ENCODE data around the gene SP8.
"Not testable (repeated sequence)": the region's sequence is repeated elsewhere in the genome, so short reads cannot be mapped to it uniquely, and the experiment has no call there.

SP8 gene

DNA sequence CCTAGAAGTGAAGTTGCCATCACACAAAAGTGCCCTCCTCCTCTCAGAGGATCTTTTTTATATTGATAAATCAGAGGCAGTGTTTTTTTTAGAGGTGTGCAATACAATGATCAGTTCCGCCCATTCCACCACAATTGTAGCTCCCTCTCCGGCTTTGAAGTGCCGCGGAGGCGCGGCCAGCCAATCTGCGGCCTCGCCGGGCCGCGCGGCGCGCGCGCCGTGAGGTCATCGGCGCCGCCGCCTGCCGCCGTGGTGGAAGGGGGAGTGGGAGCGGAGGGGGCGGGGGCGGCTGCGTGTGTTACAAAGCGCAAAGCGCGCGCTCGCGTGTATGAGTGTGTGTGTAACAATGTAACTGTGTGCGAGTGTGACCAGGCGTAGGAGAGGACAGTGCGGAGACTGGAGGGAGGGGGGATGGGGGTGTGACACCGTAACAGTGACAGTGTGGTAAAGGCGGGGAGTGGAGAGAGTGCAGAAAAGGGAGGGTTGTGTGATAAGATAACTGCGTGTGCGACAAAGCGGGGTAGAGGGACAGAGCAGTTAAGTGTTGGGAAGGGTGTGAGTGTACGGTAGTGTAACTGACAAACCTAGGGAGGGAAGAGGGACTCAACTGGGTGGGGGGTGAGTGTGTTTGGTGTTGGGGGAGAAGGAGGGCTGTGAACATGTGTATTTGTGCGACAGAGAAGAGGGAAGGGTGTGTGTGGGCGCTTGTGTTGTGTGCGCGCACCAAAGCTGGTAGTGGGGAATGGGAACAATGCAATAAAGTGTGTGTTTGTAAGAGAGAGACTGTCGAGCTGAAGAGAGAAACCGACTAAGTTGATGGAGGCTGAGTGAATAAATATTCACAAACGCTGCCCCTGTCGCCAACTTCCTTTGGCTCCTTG is at the start of gene SP8:
SP8 (minus strand) TSS at position 108 of the 881 bp plus-strand sequence; CDS start at position 20, 88 bp downstream.
- DNase-seq (ENCODE audit: low read depth): no peak

DNA sequence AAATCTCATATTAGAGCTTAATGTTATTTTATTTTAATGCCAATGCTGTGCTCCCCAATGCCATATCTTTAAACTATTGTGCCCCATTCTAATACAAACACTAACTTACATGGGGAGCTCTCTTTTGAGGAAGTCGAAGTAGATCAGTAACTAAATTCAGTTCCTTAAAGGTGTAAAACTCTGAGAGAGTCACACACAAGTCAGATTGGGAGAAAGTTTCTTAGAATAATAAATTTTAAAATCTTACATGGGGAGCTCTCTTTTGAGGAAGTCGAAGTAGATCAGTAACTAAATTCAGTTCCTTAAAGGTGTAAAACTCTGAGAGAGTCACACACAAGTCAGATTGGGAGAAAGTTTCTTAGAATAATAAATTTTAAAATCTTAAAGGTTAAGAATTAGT is 49.7 kb upstream of the SP8 start:
- not testable (repeated sequence) for DNase-seq (ENCODE audit: low read depth)

DNA sequence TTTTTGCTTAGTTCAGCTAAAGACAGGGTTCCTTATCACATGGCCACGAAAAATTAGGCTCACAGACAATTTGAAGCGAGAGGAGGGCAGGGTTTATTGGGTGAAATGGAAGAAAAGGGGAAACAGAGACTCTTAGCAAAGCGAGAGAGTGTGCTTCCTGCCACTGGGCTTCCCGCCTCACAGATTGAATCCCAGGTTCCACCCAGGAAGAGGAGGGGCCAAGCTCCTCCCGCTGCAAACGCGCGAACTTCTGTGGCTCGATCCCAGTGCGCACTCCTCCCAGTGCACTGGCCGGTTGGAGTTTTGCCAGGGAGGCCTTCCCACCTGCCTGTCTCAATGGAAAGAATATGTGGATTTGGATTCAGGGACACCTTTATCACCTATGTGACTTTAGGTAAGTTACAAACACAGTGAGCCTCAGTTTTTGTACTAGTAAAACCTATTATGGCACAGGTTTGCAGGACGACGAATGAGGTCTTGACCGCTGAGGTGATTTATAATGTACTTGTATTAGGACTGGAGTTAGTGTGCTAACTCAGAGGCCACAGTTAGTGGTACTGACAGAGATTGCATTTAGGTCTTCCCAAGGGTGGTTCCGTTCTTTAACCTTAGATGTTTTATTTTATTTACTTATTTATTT is 48.5 kb upstream of the SP8 start:
- no peak for DNase-seq (ENCODE audit: low read depth)

GRCh38 chr7:20834656-20835055 is 48.0 kb upstream of the SP8 start:
- DNase-seq (ENCODE audit: low read depth): no peak

DNA sequence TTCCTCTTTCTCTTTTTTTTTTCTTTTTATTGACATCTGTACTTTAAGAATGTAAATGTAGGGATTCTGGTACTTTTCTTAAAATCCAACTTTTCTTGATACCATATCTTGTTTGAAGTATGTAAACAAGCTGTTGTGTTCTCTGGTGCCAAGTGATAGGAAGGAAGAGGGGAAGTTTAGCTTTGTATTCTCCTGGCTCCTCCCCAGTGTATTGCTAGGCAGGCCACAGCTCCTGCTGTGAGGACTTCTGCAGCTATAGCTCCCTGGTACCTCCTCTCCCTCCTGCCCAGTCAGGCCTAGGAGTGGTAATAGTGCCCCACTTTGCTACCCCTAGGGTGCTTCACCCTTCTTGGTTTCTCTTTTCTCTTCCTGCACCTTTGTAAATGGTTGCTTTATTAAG is 45.3 kb upstream of the SP8 start:
- DNase-seq (ENCODE audit: low read depth): no peak

GRCh38 chr7:20831451-20831850 is 44.8 kb upstream of the SP8 start:
- no peak for DNase-seq (ENCODE audit: low read depth)

DNA sequence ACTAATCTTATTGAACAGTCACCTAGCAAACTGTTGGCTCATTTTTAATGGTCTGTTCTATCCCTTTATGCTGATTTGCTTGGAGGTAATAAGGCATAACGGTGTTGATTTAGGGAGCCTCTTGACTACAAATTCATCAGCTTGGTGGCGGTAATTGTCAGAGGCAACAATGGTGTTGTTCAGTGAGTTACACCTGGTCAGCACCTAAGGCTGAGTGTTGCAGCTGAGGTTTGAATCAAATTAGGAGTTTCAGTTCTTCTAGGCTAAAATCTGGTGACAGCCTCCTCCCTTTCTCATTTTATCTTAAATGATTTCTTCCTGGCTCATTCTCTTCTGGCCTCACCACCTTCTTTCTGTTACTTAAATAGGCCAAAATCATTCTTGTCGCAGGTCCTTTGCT is 42.3 kb upstream of the SP8 start:
- no peak for DNase-seq (ENCODE audit: low read depth)

DNA sequence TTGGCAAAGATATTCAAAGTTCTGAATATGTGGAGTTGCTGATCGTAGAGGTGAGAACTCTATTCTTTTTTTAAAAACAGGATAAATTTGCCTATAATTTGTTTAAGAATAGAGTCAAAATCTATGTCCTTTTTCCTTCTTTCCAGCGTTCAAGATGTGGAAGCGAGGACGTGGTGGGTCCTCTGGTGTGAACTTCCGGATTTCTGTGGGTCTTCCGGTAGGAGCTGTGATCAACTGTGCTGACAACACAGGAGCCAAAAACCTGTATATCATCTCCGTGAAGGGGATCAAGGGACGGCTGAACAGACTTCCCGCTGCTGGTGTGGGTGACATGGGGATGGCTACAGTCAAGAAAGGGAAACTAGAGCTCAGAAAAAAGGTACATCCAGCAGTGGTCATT is 40.5 kb upstream of the SP8 start:
- no peak for DNase-seq (ENCODE audit: low read depth)

- DNase-seq (ENCODE audit: low read depth): no peak
Observed at GRCh38 chr7:20826243-20826642, 39.6 kb upstream of the SP8 start.

GRCh38 chr7:20825555-20825954 is 38.9 kb upstream of the SP8 start:
- no peak for DNase-seq (ENCODE audit: low read depth)

DNA sequence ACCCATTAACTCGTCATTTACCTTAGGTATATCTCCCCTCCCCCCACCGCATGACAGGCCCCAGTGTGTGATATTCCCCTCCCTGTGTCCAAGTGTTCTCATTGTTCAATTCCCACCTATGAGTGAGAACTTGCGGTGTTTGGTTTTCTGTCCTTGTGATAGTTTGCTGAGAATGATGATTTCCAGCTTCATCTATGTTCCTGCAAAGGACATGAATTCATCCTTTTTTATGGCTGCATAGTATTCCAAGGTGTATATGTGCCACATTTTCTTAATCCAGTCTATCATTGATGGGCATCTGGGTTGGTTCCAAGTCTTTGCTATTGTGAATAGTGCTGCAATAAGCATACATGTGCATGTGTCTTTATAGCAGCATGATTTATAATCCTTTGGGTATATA is 34.7 kb upstream of the SP8 start:
- DNase-seq (ENCODE audit: low read depth): not testable (repeated sequence)

GRCh38 chr7:20816372-20816959 is 29.8 kb upstream of the SP8 start:
- no peak for DNase-seq (ENCODE audit: low read depth)

DNA sequence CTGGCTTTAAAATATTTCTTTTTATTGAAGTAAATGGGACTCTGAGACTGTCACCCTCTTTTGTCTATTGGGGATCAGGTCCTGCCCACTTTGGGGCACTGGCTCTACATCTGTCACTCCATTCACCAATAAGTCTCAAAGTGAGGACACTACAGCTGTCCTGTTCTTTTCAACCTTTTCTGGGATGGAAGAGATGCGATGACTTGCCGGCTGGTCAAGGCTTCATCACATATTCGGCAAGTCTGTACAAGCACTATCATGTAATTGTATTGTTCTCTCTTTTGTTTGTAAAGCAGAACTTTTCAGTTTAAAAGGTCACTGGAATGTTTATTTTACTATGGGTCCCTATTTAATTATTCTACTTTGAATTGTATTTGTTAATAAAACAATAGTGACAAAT is 17.7 kb upstream of the SP8 start:
- no peak for DNase-seq (ENCODE audit: low read depth)

GRCh38 chr7:20799566-20800366 is 13.1 kb upstream of the SP8 start:
- no peak for DNase-seq (ENCODE audit: low read depth)

- no peak for DNase-seq (ENCODE audit: low read depth)
Observed at GRCh38 chr7:20798694-20799121, 12.0 kb upstream of the SP8 start.

DNA sequence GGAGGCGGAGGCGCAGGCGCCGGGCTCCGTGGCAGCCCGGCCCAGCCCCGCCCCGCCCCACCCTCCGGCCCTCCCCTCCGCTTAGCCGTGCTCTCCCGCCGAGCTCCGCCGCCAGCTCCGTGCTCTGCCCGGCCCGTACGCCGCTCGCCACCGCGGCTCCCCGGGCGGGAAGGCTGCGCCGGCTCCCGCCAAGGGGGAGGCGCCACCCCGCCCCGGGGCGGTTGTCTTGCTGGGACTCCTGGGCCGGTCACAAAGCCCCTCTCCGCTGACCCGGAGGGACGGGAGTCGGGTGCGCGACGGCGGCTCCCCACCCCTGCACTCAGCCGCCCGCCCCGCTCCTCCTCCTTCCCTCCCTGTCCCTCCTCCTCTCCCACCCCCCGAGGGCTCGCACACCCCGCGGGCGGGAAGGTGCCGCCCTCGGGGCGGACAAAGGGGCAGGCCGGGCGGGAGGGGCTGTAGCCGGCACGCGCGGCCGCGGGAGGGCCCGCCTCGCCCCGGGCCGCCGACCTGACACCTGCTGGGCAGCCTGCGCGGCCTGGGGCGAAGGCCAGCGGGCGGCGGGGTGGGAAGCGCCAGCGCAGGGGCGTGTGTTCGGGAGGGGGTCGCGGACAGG is 11.5 kb upstream of the SP8 start:
- peak; percentile 10 for DNase-seq (ENCODE audit: low read depth)

DNA sequence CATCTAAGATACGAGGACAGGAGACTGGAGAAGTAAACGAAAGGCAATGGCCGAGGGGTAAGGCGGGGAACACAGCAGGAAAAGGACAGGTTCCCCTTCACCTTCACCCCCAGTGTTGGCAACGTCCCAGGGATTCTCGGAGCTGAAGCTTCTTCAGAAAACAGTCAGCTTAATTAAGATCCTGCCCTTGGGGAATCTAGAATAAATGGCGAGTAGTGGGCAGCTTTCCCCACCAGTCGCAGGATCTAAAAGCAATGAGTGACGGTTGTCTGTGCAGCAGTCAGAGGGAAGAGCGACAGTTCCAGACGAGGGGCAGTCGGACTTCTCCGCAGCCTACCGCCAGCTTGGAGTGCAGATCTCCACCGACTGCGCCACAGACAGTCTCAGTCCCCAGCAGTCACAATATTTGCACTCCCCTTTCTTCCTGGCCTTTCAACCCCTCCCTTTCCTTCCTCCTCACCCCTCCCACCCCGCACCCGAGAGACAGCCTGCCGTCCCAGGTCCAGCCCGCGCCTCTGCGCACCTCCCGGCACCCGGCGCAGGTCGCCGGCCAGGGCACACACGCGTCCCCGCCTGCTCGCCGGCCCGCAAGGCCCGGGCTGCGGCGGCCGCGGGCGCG is 10.9 kb upstream of the SP8 start:
- DNase-seq (ENCODE audit: low read depth): no peak

DNA sequence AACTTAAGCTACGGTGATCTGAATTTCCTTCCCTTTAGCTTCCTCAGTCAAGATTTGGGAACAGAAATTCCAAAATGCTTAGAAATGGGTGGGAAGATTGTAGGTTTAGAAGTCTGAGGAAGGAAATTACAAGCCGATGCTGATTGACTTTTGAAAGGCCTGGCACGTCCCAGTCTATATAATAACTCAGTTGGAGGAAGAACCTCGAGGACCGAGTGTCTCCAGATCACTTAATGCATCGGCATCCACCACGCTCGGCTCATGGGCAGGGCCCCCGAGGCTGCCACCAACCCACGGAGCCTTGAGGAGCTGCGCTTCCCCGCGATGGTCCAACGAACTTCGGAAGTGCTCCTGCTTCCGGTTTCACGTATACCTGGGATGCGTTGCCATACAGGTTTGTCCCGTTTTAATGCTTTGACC is 10.4 kb upstream of the SP8 start:
- DNase-seq (ENCODE audit: low read depth): no peak

DNA sequence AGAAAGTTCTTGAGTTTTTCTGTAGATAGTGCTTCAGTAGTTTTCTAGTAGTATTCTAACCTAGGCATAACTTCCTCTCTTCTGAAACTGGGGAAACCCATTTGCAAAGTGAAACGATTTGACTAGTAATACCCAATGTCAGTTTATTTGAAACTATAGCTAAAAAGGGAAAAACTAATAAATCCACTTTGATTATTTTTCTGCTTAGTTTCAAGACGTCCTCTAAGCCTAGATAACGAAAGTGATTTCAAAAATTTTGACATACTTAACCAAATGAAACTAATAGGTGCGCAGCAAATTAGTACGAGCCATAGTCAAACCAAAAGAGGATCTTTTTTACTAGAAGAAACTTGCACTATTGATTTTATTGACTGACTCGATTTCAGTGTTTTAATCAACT is 9.8 kb upstream of the SP8 start:
- no peak for DNase-seq (ENCODE audit: low read depth)

DNA sequence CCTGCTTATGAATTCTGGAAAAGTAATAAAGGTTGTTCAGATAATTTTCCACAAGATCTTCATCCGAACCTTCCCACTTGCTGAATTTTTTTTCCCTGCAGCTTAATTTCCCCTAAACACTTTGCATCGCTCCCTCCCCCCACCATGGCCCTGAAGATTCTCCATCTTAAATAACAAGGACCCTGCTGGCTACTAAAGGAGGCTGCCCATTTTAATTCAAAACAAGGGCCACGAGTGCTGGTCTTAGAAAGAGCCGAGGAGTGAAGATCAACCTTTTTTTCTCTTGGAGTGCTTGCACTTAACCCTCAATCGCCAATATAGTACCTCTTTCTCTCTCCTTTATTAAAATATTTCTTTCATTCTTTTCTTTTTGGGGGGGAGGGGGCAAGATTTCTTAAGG is 9.2 kb upstream of the SP8 start:
- no peak for DNase-seq (ENCODE audit: low read depth)

- no peak for DNase-seq (ENCODE audit: low read depth)
Observed at GRCh38 chr7:20795361-20795760, 8.7 kb upstream of the SP8 start.

All from fibroblast of gingiva (primary cell).